COLO668 (cell line): ENCODE measurements around the gene CRPPA.

Experiments
- DNase-seq: peaks from one replicate; lab custom pipeline; 2025; ENCODE audit not compliant: unreplicated experiment; lab: John Stamatoyannopoulos, UW

CRPPA gene

DNA sequence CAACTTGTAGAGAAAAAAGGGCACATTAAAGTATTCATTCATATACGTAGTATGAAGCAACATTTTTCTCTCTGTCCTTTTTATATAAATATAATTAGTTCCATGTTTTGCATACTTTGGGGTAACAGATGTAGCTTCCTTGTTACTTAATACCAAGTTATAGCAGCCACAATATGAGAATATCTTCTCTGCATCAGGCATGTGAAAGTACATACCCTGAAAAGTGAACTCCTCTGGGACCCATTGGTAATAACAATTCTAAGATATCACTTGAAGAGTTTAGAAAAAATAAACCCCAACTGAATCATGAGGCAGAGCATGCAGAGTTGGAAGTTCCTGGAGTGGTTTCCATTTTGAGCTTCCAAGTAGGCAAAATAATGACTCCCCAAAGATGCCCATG lies 2.4 kb upstream of the CRPPA start:
- DNase-seq, result no peak

- DNase-seq, result no peak
These were observed 1.6 kb upstream of the CRPPA start for GRCh38 chr7:16422917-16423316.

DNA sequence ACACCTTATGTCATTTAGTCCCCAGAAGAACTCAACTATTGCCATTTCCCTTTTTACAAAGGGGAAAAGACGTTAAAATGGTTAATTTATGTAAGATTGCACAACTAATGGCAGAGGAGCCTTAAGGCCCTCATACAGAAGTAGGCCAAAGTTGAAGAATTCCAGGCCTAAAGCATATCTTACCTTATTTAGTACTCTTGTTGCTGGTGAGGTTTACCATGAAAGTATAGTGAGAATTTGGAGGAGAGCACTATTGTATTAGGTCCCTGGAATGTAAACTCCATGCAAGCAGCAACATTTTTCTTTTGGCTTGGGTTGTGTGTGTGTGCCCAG lies 731 bp upstream of the CRPPA start:
- no peak for DNase-seq

- peak; percentile 93 for DNase-seq
These were observed 547 bp downstream of the CRPPA start for GRCh38 chr7:16420649-16421332.

- DNase-seq, result no peak
These were observed 1.0 kb downstream of the CRPPA start for GRCh38 chr7:16420329-16420648.

GRCh38 chr7:16419859-16420258 lies 1.5 kb downstream of the CRPPA start:
- no peak for DNase-seq

DNA sequence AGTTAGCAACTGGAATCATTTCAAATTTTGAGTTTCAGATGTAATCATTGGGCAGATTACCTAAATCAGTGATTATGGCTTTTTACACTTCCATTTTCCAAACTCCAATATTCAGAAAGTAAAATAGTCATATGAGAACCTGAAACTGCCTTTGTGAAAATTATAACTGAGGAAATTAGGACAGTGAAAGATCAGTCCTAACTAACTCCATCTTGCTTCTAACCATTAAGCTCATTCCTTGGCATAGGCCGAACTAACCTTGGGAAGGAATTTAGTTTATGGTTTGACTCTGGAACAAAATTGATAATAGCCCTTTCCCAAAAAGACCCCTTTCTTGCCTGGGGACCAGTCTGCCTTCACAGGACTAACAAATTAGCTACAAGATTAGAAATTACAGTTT lies 2.2 kb downstream of the CRPPA start:
- DNase-seq, result no peak

DNA sequence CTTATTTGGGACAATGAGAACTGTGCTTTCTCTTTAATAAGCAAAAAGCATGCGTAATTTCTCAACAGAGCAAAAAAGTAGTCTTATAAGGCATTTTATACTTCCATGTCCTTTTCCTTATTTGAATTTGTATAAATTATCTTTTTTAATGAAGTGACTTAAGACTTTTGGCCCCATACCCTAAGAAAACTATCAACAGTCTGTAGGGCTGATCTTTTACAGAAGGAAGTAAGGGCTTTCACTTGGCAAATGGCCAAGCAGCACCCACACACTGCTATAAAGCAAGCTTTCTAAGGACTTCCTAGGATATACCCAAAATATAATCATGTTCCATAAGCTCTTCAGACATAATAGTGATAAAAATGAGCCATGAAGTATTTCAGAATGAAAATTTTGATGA lies 3.4 kb downstream of the CRPPA start:
- no peak for DNase-seq

GRCh38 chr7:16416289-16417282 lies 4.8 kb downstream of the CRPPA start:
- DNase-seq, result peak; percentile 46

DNA sequence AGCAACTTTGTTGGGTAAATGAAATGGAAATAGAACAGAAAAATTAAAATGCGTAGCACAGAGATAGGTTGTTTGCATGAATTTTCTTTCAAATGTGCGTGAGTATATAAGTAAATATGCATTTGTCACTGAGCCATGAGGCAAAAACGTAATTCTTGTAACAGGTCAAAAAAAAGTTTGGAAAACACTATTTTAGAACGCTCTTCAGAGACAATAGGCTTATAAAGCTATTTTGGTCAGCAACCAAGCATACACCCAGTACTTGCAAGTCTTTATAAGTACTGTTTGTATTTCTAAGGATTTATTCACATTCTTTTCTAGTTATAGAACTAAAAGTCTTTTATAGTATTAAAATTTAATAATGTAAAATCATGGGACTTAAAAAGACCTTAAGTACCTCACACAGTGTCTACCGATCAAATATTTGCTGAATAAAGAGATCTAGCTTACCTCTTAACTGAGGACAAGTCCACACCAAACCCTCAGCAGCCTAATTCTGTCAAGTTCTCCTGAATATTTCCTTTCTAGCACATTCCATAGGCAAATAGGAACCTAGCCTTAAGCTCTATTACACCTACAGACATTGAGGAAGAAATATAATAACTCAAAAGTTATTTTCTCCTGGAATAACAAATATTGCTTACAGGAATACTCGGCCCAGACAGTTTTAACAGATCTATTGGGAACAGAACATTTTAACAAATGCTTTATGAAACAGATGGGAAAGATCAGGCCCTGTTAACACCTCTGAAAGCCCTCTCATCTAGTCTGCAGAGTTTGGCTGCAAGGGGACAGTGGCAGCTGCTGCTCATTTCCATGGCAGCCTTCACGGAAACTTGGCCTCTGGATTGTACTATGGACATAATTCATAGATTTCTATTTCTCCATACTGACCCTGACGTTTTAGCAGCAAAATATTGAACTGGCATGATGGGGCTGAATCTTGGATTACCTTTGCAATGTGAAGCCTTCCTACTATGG lies 8.8 kb downstream of the CRPPA start:
- no peak for DNase-seq

DNA sequence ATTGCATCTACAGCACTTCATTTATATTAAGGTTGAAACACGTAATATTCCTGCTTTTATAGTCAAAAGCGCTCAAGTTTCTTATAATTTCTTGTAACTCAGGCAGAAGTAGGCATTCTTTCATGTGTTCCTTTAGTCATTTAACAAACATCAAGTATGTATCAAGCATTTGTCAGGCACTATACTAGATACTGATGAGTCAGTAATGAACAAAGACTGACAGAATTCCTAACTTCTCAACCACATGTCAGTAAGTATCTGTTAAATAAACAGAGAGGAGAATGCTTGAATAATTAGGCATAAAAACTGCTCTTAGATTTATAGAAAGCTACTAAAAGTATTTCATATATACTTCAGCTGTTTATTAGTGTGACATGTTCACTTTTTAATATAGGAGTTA lies 9.9 kb downstream of the CRPPA start:
- no peak for DNase-seq

GRCh38 chr7:16409777-16410176 lies 11.6 kb downstream of the CRPPA start:
- DNase-seq, result no peak

GRCh38 chr7:16404636-16405035 lies 16.7 kb downstream of the CRPPA start:
- DNase-seq, result no peak

DNA sequence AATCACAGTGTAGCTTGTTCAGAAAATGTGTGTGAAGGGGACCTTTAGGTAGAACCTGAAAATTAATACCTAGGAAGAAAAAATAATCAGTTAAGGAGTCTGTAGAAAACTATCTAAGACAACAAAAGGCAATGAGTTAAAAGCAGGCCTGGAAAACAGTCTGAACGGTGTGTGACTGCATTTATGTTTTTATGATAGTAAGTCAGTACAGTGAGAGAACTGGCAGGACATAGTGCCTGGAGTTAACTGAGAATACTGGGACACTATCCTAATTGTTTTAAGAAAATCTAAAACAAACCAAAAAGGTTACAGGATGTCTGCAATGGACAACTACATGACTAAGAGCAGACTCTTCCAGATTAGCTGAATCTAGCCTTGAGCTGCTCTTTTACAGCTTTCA lies 17.9 kb downstream of the CRPPA start:
- no peak for DNase-seq

DNA sequence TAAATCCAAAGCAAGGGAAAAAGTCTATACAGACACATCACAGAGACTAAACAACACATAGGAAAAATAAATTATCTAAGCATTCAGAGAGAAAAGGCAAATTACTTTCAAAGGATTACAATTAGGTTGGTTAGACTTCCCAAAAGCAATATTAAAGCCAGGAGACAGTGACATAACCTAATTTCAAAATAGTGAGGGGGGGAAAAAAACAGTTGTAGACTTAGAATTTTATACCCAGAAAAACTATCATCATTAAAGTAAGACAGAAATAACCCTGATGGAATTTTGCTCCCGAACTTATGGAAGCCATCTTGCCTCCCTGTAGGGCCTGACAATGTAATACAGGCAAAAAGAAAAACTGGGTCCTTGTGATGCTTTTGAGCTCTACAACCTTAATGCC lies 18.4 kb downstream of the CRPPA start:
- no peak for DNase-seq

GRCh38 chr7:16402091-16402490 lies 19.2 kb downstream of the CRPPA start:
- no peak for DNase-seq

GRCh38 chr7:16400893-16401275 lies 20.5 kb downstream of the CRPPA start:
- DNase-seq, result no peak

- DNase-seq, result no peak
These were observed 21.1 kb downstream of the CRPPA start for GRCh38 chr7:16399916-16400892.

DNA sequence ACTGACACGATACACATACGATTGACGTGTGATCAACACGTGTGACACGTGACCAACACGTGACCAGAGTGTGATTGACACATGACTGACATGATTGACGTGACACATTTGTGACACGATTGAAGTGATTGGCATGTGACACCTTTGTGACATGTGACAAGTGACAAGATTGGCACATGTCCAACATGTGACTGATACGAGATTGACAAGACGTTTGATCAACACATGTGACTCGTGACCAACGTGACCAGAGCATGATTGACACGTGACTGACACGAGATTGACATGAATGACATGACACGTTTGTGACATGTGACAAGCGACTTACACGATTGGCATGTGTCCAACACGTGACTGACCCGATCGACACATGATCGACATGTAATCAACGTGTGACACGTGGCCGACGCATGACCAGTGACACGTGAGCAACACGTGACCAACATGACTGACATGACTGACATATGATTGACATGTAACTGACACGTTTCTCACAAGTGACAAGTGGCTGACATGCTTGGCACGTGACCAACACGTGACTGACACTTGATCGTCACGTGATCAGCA lies 22.0 kb downstream of the CRPPA start:
- no peak for DNase-seq
